NCI-H2227 (cell line): Measurements from ENCODE around the gene FOSL1.

Experiments used
- DNase-seq: peaks from one replicate; lab custom pipeline; 2025; ENCODE audit not compliant: unreplicated experiment; lab: John Stamatoyannopoulos, UW

Gene FOSL1

GRCh38 chr11:65900125-65900898 lies at the start of gene FOSL1:
Gene FOSL1 (minus strand): TSS chr11:65900388. CDS start chr11:65900339, 49 bp downstream.
- peak; percentile 79 for DNase-seq

- DNase-seq = no peak
Measured at GRCh38 chr11:65947603-65948125, 47.5 kb upstream of the FOSL1 start.

GRCh38 chr11:65947133-65947532 lies 46.9 kb upstream of the FOSL1 start:
- no peak for DNase-seq

- DNase-seq = no peak
Measured at GRCh38 chr11:65946655-65947054, 46.5 kb upstream of the FOSL1 start.

GRCh38 chr11:65945941-65946558 lies 45.9 kb upstream of the FOSL1 start:
- no peak for DNase-seq

- no peak for DNase-seq
Measured at GRCh38 chr11:65945430-65945911, 45.3 kb upstream of the FOSL1 start, which contains the start of gene TSGA10IP. Gene TSGA10IP (plus strand): TSS chr11:65945480. CDS start chr11:65945676, 196 bp downstream.

- DNase-seq = no peak
Measured at GRCh38 chr11:65944767-65945166, 44.6 kb upstream of the FOSL1 start.

- no peak for DNase-seq
Measured at GRCh38 chr11:65944191-65944590, 44.0 kb upstream of the FOSL1 start.

GRCh38 chr11:65942531-65942930 lies 42.3 kb upstream of the FOSL1 start:
- no peak for DNase-seq

- DNase-seq = no peak
Measured at GRCh38 chr11:65941720-65942310, 41.6 kb upstream of the FOSL1 start.

GRCh38 chr11:65937766-65938165 lies 37.6 kb upstream of the FOSL1 start:
- no peak for DNase-seq

GRCh38 chr11:65934014-65934413 lies 33.8 kb upstream of the FOSL1 start:
- DNase-seq = no peak

GRCh38 chr11:65932558-65932919 lies 32.4 kb upstream of the FOSL1 start:
- DNase-seq = peak; percentile 78

GRCh38 chr11:65931773-65932557 lies 31.8 kb upstream of the FOSL1 start:
- no peak for DNase-seq

GRCh38 chr11:65928667-65929066 lies 28.5 kb upstream of the FOSL1 start:
- DNase-seq = no peak

GRCh38 chr11:65927904-65928397 lies 27.8 kb upstream of the FOSL1 start:
- DNase-seq = no peak

GRCh38 chr11:65925397-65925796 lies 25.2 kb upstream of the FOSL1 start:
- no peak for DNase-seq

- DNase-seq = no peak
Measured at GRCh38 chr11:65922565-65922964, 22.4 kb upstream of the FOSL1 start.

- DNase-seq = no peak
Measured at GRCh38 chr11:65921876-65922275, 21.7 kb upstream of the FOSL1 start.

GRCh38 chr11:65921033-65921555 lies 20.9 kb upstream of the FOSL1 start:
- no peak for DNase-seq
